Lung (tissue), 12 donors: ENCODE data around the gene CBFB. TPM values are rescaled to one million over a fixed set of nuclear protein-coding genes. Genes with fewer than 3 reads are reported as not detected.
"Not testable (repeated sequence)": the region's sequence is repeated elsewhere in the genome, so short reads cannot be mapped to it uniquely, and the experiment has no call there.

ENCODE experiments used
- ATAC-seq: fragments of 200-7000 bp; cut with Tn5 transposase; one replicate; pipeline ENCODE4 v1.9.1; 2020; ENCODE audit warnings: moderate number of reproducible peaks; ENCODE audit not compliant: insufficient read depth, low FRiP score
- DNase-seq, 3 donors: peaks; one replicate each; pipeline ENCODE4 v3.0.0-alpha.2; 2013 to 2017
- H3K27ac ChIP-seq, 2 donors: one replicate each; pipeline ENCODE4 v1.5.1; 2013; ENCODE audit warnings: mild to moderate bottlenecking in 2 of 2, moderate library complexity in 2 of 2, control low read depth in 1 of 2, inconsistent platforms in 1 of 2, low read depth in 1 of 2, low read length in 1 of 2
- H3K27me3 ChIP-seq, 3 donors: one replicate each; pipeline ENCODE4 v1.5.1; 2013; ENCODE audit warnings: low read length in 2 of 3; ENCODE audit not compliant: control insufficient read depth in 3 of 3, insufficient read depth in 3 of 3
- H3K36me3 ChIP-seq, 4 donors: one replicate each; pipeline ENCODE4 v1.5.1; 2013; ENCODE audit warnings: low read length in 4 of 4, mild to moderate bottlenecking in 1 of 4, moderate library complexity in 1 of 4; ENCODE audit not compliant: control insufficient read depth in 4 of 4, insufficient read depth in 4 of 4
- H3K4me1 ChIP-seq, 5 donors: one replicate each; pipeline ENCODE4 v1.5.1; 2013; ENCODE audit warnings: low read length in 5 of 5, mild to moderate bottlenecking in 2 of 5, moderate library complexity in 1 of 5; ENCODE audit not compliant: control insufficient read depth in 5 of 5, insufficient read depth in 5 of 5
- H3K4me3 ChIP-seq: one replicate; pipeline ENCODE4 v1.5.1; 2013; ENCODE audit warnings: mild to moderate bottlenecking, control low read depth, moderate library complexity
- H3K9ac ChIP-seq, 2 donors: one replicate each; pipeline ENCODE4 v1.5.1; 2013; ENCODE audit warnings: low read length in 2 of 2, control low read depth in 1 of 2; ENCODE audit not compliant: insufficient read depth in 1 of 2
- H3K9me3 ChIP-seq, 4 donors: one replicate each; pipeline ENCODE4 v1.5.1; 2013; ENCODE audit warnings: low read length in 3 of 4, mild to moderate bottlenecking in 1 of 4, moderate library complexity in 1 of 4; ENCODE audit not compliant: control insufficient read depth in 4 of 4, insufficient read depth in 3 of 4
- WGBS, 2 donors: extraction: QIAGEN DNeasy Blood & Tissue Kit; methylation state at CpG; one replicate each; pipeline ENCODE4 v1.1.7; 2013; 5-methylcytosine and 5-hydroxymethylcytosine counted together
- polyA plus RNA-seq, 2 donors: library from polyadenylated mRNA; stranded (reverse); fragments of 200-250 nt; gene quantifications; one replicate each; pipeline ENCODE4 v1.2.1, GENCODE V29; 2013
- total RNA-seq, 2 donors: library from RNA; depleted of rRNA in 1 of 2; stranded (reverse); fragments of >200 nt in 1 of 2; gene quantifications; one replicate each; pipeline ENCODE4 v1.2.1, GENCODE V29; 2014 to 2021
- TF ChIP-seq, protein P1 (sequence below): IDR thresholded peaks from 2 replicates; pipeline ENCODE4 v1.5.1; 2012; ENCODE audit warnings: mild to moderate bottlenecking; ENCODE audit errors: control extremely low read depth, extremely low read depth
- donor health status: control.
- donor health status: control.
- donor health status: Bipolar disorder and iron deficiency.
- donor health status: healthy.
- donor health status: DM: yes; HTN: yes; CAD: no.

The CBFB gene
- total and polyA plus RNA-seq, 4 donors: 23.3 to 59.4 (median 38.6) TPM

DNA sequence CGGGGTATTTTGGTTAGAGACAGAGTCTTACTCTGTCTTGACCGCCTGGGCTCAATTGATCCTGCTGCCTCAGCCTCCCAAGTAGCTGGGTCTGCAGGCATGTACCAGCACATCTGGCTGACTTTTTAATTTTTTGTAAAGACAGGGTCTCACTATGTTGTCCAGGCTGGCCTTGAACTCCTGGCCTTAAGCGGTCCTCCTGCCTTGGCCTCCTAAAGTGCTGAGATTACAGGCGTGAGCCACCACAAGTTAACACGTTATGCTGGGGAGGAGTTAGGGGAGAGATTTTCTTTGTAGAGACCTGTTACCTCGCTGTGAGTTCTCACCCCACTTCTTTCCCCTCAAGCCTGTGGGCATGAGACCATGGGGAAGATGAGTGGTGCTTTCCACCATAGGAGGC, 42.4 kb upstream of the CBFB start:
- H3K4me1 ChIP-seq: no peaks in the 10 kb centered on the region
- no peaks in the 10 kb centered on the region for H3K36me3 ChIP-seq
- H3K4me3 ChIP-seq: no peak overlapping the region
- WGBS, 2 donors: 92 to 94% methylated on average over 6 of the region's 6 CpGs
- H3K27ac ChIP-seq: no peak overlapping the region
- H3K27me3 ChIP-seq: no peaks in the 10 kb centered on the region
- no peaks in the 10 kb centered on the region for H3K9me3 ChIP-seq
- DNase-seq (no peak), ATAC-seq (no peak)
- TF ChIP-seq, protein P1, sequence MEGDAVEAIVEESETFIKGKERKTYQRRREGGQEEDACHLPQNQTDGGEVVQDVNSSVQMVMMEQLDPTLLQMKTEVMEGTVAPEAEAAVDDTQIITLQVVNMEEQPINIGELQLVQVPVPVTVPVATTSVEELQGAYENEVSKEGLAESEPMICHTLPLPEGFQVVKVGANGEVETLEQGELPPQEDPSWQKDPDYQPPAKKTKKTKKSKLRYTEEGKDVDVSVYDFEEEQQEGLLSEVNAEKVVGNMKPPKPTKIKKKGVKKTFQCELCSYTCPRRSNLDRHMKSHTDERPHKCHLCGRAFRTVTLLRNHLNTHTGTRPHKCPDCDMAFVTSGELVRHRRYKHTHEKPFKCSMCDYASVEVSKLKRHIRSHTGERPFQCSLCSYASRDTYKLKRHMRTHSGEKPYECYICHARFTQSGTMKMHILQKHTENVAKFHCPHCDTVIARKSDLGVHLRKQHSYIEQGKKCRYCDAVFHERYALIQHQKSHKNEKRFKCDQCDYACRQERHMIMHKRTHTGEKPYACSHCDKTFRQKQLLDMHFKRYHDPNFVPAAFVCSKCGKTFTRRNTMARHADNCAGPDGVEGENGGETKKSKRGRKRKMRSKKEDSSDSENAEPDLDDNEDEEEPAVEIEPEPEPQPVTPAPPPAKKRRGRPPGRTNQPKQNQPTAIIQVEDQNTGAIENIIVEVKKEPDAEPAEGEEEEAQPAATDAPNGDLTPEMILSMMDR: no peak
- H3K9ac ChIP-seq: no peak overlapping the region

DNA sequence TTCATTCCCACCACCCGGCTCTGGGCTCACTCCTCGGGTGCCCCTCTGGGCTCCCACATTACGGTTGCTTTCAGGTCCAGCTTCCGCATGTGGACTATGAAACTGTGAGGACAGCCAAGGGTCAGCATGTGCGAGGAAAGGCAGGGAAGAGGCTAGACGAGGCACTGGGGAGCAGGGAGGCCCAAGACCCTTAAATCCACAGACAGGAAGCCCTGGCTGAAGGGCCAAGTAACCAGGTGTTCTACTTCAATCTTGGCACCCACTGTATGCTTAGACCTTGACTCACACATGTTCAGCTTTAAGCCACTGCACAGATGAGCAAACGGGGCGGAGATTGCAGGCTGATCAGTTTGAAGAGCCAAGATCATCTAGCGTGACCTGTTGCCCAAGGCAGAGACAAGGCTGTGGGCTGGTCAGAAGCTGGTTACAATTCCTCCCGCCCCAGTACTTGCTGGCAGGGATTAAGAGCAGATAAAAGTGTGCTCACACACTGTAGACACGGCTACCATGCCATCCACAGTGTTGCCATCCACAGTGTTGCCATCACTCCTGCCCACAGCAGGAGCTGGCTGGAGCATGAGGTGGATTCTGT, 40.7 kb upstream of the CBFB start, which contains the start of gene CES4A:
TSS of gene CES4A (plus strand) at position 393 of the 592 bp plus-strand sequence. CDS start at position 577, 184 bp downstream.
- Histone ChIP-seq H3K4me1 (no peaks in the 10 kb centered on the region), H3K36me3 (no peaks in the 10 kb centered on the region), H3K9ac (no peak within 1 kb of the TSS), H3K4me3 (no peak within 1 kb of the TSS), H3K27me3 (no peaks in the 10 kb centered on the region), H3K9me3 (no peaks in the 10 kb centered on the region), H3K27ac (no peak within 1 kb of the TSS)
- 77 to 88% methylated on average over 11 of the region's 11 CpGs for WGBS, 2 donors
- no peak for DNase-seq
- TF ChIP-seq, protein P1: no peak
- no peak for ATAC-seq

DNA sequence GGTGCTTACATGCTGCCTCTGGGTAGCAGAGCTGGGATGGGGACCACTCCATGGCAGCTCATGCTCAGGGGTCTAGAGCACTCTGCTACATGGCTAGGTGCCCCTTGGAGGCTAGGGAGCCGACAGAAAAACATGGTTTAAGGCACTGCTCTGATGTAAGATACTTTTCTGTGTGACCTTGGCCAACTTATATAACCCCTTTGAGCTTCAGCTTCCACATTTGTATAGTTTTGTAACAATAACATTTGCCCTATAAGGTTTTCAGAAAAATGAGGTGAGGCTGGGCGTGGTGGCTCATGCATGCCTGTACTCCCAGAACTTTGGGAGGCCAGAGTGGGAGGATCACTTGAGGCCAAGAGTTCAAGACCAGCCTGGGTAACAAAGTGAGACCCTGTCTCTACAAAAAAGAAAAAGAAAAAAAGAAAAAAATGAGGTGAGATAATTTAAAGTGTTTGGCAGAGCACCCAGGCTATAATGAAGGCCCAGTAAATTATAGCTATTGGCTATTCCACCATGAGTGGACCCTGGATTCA, 37.3 kb upstream of the CBFB start:
- DNase-seq: no peak
- Histone ChIP-seq H3K4me3 (no peak overlapping the region), H3K27me3 (no peaks in the 10 kb centered on the region), H3K27ac (no peak overlapping the region), H3K36me3 (no peaks in the 10 kb centered on the region), H3K4me1 (no peaks in the 10 kb centered on the region), H3K9me3 (no peaks in the 10 kb centered on the region), H3K9ac (no peak overlapping the region)
- no peak for ATAC-seq
- TF ChIP-seq, protein P1: no peak
- 90 to 96% methylated on average over 2 of the region's 2 CpGs for WGBS, 2 donors

DNA sequence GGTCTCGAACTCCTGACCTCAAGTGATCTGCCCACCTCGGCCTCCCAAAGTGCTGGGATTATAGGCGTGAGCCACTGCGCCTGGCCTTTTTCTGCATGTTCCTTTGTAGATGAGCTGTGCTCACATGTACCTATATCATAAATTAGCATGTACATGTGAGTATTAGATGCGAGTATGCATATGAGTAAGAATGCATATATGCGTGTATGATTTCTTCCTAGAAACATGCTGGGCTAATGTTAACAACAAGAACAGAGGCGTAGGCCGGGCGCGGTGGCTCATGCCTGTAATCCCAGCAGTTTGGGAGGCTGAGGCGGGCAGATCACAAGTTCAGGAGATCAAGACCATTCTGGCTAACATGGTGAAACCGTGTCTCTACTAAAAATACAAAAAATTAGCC, 35.4 kb upstream of the CBFB start:
- 93 to 94% methylated on average over 11 to 12 of the region's 12 CpGs for WGBS, 2 donors
- not testable (repeated sequence) for H3K27me3 ChIP-seq, ATAC-seq, H3K36me3 ChIP-seq, H3K27ac ChIP-seq, H3K9ac ChIP-seq, H3K9me3 ChIP-seq, H3K4me3 ChIP-seq, H3K4me1 ChIP-seq, DNase-seq
